ENCODE measurements around the gene ARHGAP25. TPM values are rescaled to one million over a fixed set of nuclear protein-coding genes. Genes with fewer than 3 reads are reported as not detected.

Gene ARHGAP25
- total and polyA plus RNA-seq, 10 of the 15 experiments (the other 5 are each of a cell fraction or from before 2014, with no cell fraction given) = 0.15 to 1.0 (median 0.46) TPM

GRCh38 chr2:68755071-68755470, 20.5 kb downstream of the ARHGAP25 start:
- no peaks in the 10 kb centered on the region for H3K79me2 ChIP-seq (ENCODE audit: control insufficient read depth, insufficient read depth, low read length)
- H3K9me3 ChIP-seq (replicated peaks; ENCODE audit: control insufficient read depth, insufficient read depth, low read length) = no peaks in the 10 kb centered on the region; the same call in 2 of the 3 replicates
- no peak for DNase-seq (ENCODE audit: low read depth, low spot score)
- RAD21 ChIA-PET (ENCODE audit: unreplicated experiment) = no interaction called here
- no peak overlapping the region for H3K4me2 ChIP-seq (ENCODE audit: control insufficient read depth, insufficient read depth)
- H3K4me3 ChIP-seq = no peak overlapping the region
- FAIRE-seq = no peak
- H3K9ac ChIP-seq (ENCODE audit: control insufficient read depth, insufficient read depth, low read length) = no peak overlapping the region
- BruUV-seq (replicated peaks) = no TSS peak
- no peaks in the 10 kb centered on the region for H3K4me1 ChIP-seq (ENCODE audit: control insufficient read depth, insufficient read depth, low read length)
- H4K20me1 ChIP-seq (ENCODE audit: control insufficient read depth, insufficient read depth) = no peaks in the 10 kb centered on the region; the same call in 1 of the 2 replicates
- no peaks in the 10 kb centered on the region for H3K36me3 ChIP-seq (ENCODE audit: control insufficient read depth in 2 of 2, insufficient read depth in 2 of 2, low read length in 1 of 2)
- CTCF ChIA-PET = interaction anchor here (1.0 to 1.9 kb wide), 3 partner anchors 46 to 267 kb away, joined by 3 to 5 read pairs (median 4); no protein-coding TSS in a partner anchor
- SMC1A ChIA-PET (ENCODE audit: uncharacterized antibody, unreplicated experiment) = interaction anchor here (0.9 kb wide), 1 partner anchor 153 kb away, joined by 3 read pairs; no protein-coding TSS in a partner anchor
- peaks cover 0 to 5% of the 10 kb centered on the region in 2 experiments; a peak in 3 of 4 replicates for H3K27me3 ChIP-seq (replicated peaks in 1 of 2; ENCODE audit: control insufficient read depth in 2 of 2, insufficient read depth in 2 of 2, low read length in 1 of 2)
- intact Hi-C loops (cut with micrococcal nuclease; ENCODE audit: unreplicated experiment) (no loop called here), in situ Hi-C loops (cut with MboI) (no loop called here)
- no peak for ATAC-seq
- no peak overlapping the region for H2AFZ ChIP-seq (ENCODE audit: control insufficient read depth, low read depth, low read length)
- no peak overlapping the region for H3K27ac ChIP-seq (ENCODE audit: control insufficient read depth, insufficient read depth)
- TF ChIP-seq SUPT20H (IDR thresholded peaks at IDR 0.05; ENCODE audit: borderline replicate concordance, control insufficient read depth, low read depth, low read length) (no peak), POLR2AphosphoS2 (IDR thresholded peaks at IDR 0.05; ENCODE audit: low read depth, low read length) (no peak), GABPA (IDR thresholded peaks at IDR 0.05; ENCODE audit: low read depth) (no peak)
- POLR2A ChIA-PET = no interaction called here

- Histone ChIP-seq H3K9ac (ENCODE audit: control insufficient read depth, insufficient read depth, low read length) (no peak overlapping the region), H3K27me3 (replicated peaks in 1 of 2; ENCODE audit: control insufficient read depth in 2 of 2, insufficient read depth in 2 of 2, low read length in 1 of 2) (peaks cover 0 to 5% of the 10 kb centered on the region in 2 experiments; a peak in 3 of 4 replicates), H3K4me1 (ENCODE audit: control insufficient read depth, insufficient read depth, low read length) (no peaks in the 10 kb centered on the region), H3K36me3 (ENCODE audit: control insufficient read depth in 2 of 2, insufficient read depth in 2 of 2, low read length in 1 of 2) (no peaks in the 10 kb centered on the region), H3K9me3 (replicated peaks; ENCODE audit: control insufficient read depth, insufficient read depth, low read length) (no peaks in the 10 kb centered on the region; the same call in 2 of the 3 replicates), H3K27ac (ENCODE audit: control insufficient read depth, insufficient read depth) (no peak overlapping the region), H4K20me1 (ENCODE audit: control insufficient read depth, insufficient read depth) (no peaks in the 10 kb centered on the region; the same call in 1 of the 2 replicates), H2AFZ (ENCODE audit: control insufficient read depth, low read depth, low read length) (no peak overlapping the region), H3K79me2 (ENCODE audit: control insufficient read depth, insufficient read depth, low read length) (no peaks in the 10 kb centered on the region), H3K4me3 (no peak overlapping the region), H3K4me2 (ENCODE audit: control insufficient read depth, insufficient read depth) (no peak overlapping the region)
- ATAC-seq = no peak
- BruUV-seq (replicated peaks) = no TSS peak
- no peak for DNase-seq (ENCODE audit: low read depth, low spot score)
- ChIA-PET RAD21 (ENCODE audit: unreplicated experiment) (interaction anchor here (0.5 kb wide), 1 partner anchor 54 kb away, joined by 3 read pairs; no protein-coding TSS in a partner anchor), POLR2A (no interaction called here), SMC1A (ENCODE audit: uncharacterized antibody, unreplicated experiment) (interaction anchor here (0.9 to 2.0 kb wide), 3 partner anchors 24 to 292 kb away, joined by 3 to 5 read pairs (median 3); no protein-coding TSS in a partner anchor), CTCF (interaction anchor here (0.8 to 1.9 kb wide), 5 partner anchors 25 to 268 kb away, joined by 3 to 5 read pairs (median 4); no protein-coding TSS in a partner anchor)
- intact Hi-C loops (cut with micrococcal nuclease; ENCODE audit: unreplicated experiment) = no loop called here
- in situ Hi-C loops (cut with MboI) = no loop called here
- 83% methylated on average over 2 of the region's 2 CpGs for WGBS (ENCODE audit: insufficient coverage, insufficient replicate concordance, low lambda C conversion rate, missing lambda C conversion rate)
- no peak for FAIRE-seq
- TF ChIP-seq CHD2 (IDR thresholded peaks at IDR 0.05; ENCODE audit: borderline replicate concordance, low read depth, low read length) (no peak), GATAD2B (conservative IDR thresholded peaks at IDR 0.05; ENCODE audit: low read depth) (no peak), STAT1 (conservative IDR thresholded peaks at IDR 0.05) (no peak), NFYA (IDR thresholded peaks at IDR 0.05; ENCODE audit: borderline replicate concordance, low read depth, low read length) (no peak), DPF2 (IDR thresholded peaks at IDR 0.05) (no peak), MLLT1 (IDR thresholded peaks at IDR 0.05) (no peak), NFYB (IDR thresholded peaks at IDR 0.05; ENCODE audit: insufficient read depth, low read depth, low read length) (no peak), ZNF687 (IDR thresholded peaks at IDR 0.05) (no peak), POLR2AphosphoS2 (IDR thresholded peaks at IDR 0.05; ENCODE audit: low read depth, low read length) (no peak), SREBF1 (IDR thresholded peaks at IDR 0.05; ENCODE audit: low read length) (no peak)
Observed at GRCh38 chr2:68756178-68756577, 21.6 kb downstream of the ARHGAP25 start.

Measured in GM12878 (cell line).